Neural progenitor cell (in vitro differentiated cells): ENCODE results near the gene USP35. TPM values are rescaled to one million over a fixed set of nuclear protein-coding genes. Genes with fewer than 3 reads are reported as not detected.

Source experiments
- DNase-seq: peaks from one replicate; pipeline ENCODE4 v3.0.0-alpha.2; 2016; ENCODE audit warnings: low spot score
- H2AFZ ChIP-seq: fragments of 200-600 bp; sonication (generic); replicated peaks from 2 replicates; pipeline ENCODE4 v1.6.1; 2016; ENCODE audit warnings: antibody characterized with exemption
- H3F3A ChIP-seq: fragments of 200-600 bp; sonication (generic); 2 replicates; pipeline ENCODE4 v1.6.1; 2016; ENCODE audit warnings: antibody characterized with exemption, low read depth
- H3K27ac ChIP-seq: fragments of 200-600 bp; sonication (generic); 2 replicates; pipeline ENCODE4 v1.5.1; 2016; ENCODE audit warnings: mild to moderate bottlenecking
- H3K27me3 ChIP-seq: fragments of 200-600 bp; sonication (generic); 2 replicates; pipeline ENCODE4 v1.6.1; 2016; ENCODE audit warnings: mild to moderate bottlenecking, moderate library complexity
- H3K36me3 ChIP-seq: fragments of 200-600 bp; sonication (generic); 2 replicates; pipeline ENCODE4 v1.5.1; 2016
- H3K4me1 ChIP-seq: fragments of 200-600 bp; sonication (generic); 2 replicates; pipeline ENCODE4 v1.6.1; 2016; ENCODE audit warnings: mixed run types
- H3K4me2 ChIP-seq: fragments of 200-600 bp; sonication (generic); 2 replicates; pipeline ENCODE4 v1.6.1; 2016
- H3K4me3 ChIP-seq: fragments of 200-600 bp; sonication (generic); 2 replicates; pipeline ENCODE4 v1.5.1; 2016
- H3K79me2 ChIP-seq: fragments of 200-600 bp; sonication (generic); 2 replicates; pipeline ENCODE4 v1.6.1; 2016; ENCODE audit warnings: low read depth
- H3K9ac ChIP-seq: fragments of 200-600 bp; sonication (generic); 2 replicates; pipeline ENCODE4 v1.6.1; 2016
- H3K9me3 ChIP-seq: fragments of 200-600 bp; sonication (generic); 2 replicates; pipeline ENCODE4 v1.5.1; 2016; ENCODE audit warnings: low read depth
- H4K20me1 ChIP-seq: fragments of 200-600 bp; sonication (generic); 2 replicates; pipeline ENCODE4 v1.6.1; 2016; ENCODE audit warnings: low read depth
- H3K27ac Mint-ChIP-seq: 3 replicates; pipeline ENCODE4 v1.8.0; 2021; ENCODE audit warnings: mixed read lengths
- H3K27me3 Mint-ChIP-seq: 2 replicates; pipeline ENCODE4 v1.8.0; 2022; ENCODE audit warnings: low read depth, mild to moderate bottlenecking, inconsistent platforms, moderate library complexity, mixed read lengths; ENCODE audit not compliant: insufficient read depth
- H3K36me3 Mint-ChIP-seq: 3 replicates; pipeline ENCODE4 v1.8.0; 2021; ENCODE audit warnings: mixed read lengths
- H3K4me1 Mint-ChIP-seq: 3 replicates; pipeline ENCODE4 v1.8.0; 2021; ENCODE audit warnings: mixed read lengths
- H3K4me3 Mint-ChIP-seq: 3 replicates; pipeline ENCODE4 v1.8.0; 2021; ENCODE audit warnings: mild to moderate bottlenecking, moderate library complexity, mixed read lengths
- H3K9me3 Mint-ChIP-seq: 3 replicates; pipeline ENCODE4 v1.8.0; 2020; ENCODE audit warnings: mixed read lengths
- EZH2 ChIP-seq: fragments of 200-600 bp; sonication (generic); IDR thresholded peaks from 2 replicates; pipeline ENCODE4 v1.6.1; 2017; ENCODE audit warnings: antibody characterized with exemption, mild to moderate bottlenecking, moderate library complexity
- EZH2phosphoT487 ChIP-seq: fragments of 200-600 bp; sonication (generic); IDR thresholded peaks from 2 replicates; pipeline ENCODE4 v1.6.1; 2017; ENCODE audit warnings: antibody characterized with exemption
- total RNA-seq: library from RNA; depleted of rRNA; stranded (reverse); fragments of >200 nt; gene quantifications from 2 replicates; pipeline ENCODE4 v1.2.3, GENCODE V29; 2015; ENCODE audit warnings: low replicate concordance
- TF ChIP-seq, protein P1 (sequence below): fragments of 200-600 bp; sonication (generic); IDR thresholded peaks from 2 replicates; pipeline ENCODE4 v1.5.1; 2017; ENCODE audit warnings: antibody characterized with exemption, mild to moderate bottlenecking

The USP35 gene
- total RNA-seq, 1 donor from 2014 or later = 4.2 TPM

DNA sequence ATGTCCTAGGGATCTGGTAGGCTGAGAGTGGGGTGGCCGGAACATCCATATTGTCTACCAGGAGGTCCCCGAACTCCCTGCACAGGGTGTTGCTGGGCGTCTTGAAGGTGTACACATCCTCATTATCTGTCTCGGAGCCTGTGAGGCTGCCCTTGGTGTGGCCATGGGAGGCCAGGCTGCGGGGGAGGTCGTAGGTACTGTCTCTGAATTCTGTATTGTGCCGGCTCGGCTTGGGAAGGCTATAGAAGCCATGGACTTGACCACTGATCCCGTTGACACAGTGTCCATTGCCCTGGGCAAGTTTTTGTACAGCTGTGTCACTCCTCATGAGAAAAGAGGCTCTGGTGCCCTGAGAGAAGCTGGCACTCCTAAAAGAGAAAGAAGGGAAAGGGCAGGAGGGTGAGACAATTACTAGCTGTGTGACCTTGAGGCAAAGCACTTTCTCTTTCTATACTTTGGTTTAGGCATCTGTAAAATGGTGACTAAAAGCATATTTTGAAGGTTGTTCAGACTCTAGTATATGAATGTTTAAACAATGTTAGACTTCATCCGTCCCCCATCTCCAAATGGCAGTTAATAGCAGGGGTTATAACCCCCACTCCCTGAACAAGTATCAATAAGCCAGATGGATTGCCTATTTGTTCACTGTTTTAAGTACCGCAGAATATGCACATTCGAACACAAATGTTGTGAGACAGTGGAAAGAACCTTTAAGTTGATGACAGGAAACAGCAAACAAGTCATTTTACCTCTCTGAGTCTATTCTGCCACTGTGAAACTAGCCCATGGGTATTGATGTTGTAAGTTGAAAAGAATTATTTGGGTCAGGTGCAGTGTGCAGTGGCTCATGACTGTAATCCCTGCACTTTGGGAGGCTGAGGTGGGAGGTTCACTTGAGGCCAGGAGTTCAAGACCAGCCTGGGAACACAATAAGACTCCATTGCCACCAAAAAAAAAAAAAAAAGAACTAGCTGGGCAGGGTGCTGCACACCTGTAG is 38.3 kb downstream of the USP35 start:
- DNase-seq = no peak
- Histone ChIP-seq H3K4me1 (no peaks in the 10 kb centered on the region), H3K9ac (no peak overlapping the region), H3K4me2 (no peak overlapping the region), H3K27ac (no peak overlapping the region), H3K4me3 (no peak overlapping the region), H3K36me3 (no peaks in the 10 kb centered on the region), H3K9me3 (no peaks in the 10 kb centered on the region), H4K20me1 (no peaks in the 10 kb centered on the region), H3F3A (no peaks in the 10 kb centered on the region), H2AFZ (no peak overlapping the region), H3K79me2 (no peaks in the 10 kb centered on the region), H3K27me3 (no peaks in the 10 kb centered on the region)
- H3K4me1 Mint-ChIP-seq = no peaks in the 10 kb centered on the region
- no peaks in the 10 kb centered on the region for H3K27me3 Mint-ChIP-seq
- H3K36me3 Mint-ChIP-seq = peaks cover 15% of the 10 kb centered on the region
- H3K4me3 Mint-ChIP-seq = no peak overlapping the region
- TF ChIP-seq EZH2 = no peak
- TF ChIP-seq, protein P1, sequence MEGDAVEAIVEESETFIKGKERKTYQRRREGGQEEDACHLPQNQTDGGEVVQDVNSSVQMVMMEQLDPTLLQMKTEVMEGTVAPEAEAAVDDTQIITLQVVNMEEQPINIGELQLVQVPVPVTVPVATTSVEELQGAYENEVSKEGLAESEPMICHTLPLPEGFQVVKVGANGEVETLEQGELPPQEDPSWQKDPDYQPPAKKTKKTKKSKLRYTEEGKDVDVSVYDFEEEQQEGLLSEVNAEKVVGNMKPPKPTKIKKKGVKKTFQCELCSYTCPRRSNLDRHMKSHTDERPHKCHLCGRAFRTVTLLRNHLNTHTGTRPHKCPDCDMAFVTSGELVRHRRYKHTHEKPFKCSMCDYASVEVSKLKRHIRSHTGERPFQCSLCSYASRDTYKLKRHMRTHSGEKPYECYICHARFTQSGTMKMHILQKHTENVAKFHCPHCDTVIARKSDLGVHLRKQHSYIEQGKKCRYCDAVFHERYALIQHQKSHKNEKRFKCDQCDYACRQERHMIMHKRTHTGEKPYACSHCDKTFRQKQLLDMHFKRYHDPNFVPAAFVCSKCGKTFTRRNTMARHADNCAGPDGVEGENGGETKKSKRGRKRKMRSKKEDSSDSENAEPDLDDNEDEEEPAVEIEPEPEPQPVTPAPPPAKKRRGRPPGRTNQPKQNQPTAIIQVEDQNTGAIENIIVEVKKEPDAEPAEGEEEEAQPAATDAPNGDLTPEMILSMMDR = no peak
- H3K27ac Mint-ChIP-seq = no peak overlapping the region
- H3K9me3 Mint-ChIP-seq = no peaks in the 10 kb centered on the region

DNA sequence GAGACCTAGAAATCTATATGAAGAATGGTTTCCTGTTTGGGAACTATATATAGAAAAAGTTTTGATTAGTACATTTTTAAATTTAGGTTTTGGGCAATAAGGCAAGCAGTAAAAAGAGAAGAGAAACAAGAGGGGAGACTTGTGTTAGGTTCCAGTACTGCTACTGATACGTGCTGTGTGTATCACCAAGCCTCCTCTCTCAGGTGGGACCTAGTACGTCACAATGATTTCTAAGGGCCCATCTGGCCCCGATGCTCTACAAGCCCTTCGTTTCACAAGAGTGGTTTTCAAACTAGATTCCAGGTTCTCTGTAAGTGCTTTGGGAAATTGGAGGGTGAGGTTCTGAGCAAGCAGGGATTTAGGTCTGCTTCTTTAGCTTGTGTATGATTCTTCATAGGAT is 39.2 kb downstream of the USP35 start:
- H3K9ac ChIP-seq = no peak overlapping the region
- Mint-ChIP-seq H3K36me3 (peaks cover 15% of the 10 kb centered on the region), H3K4me3 (no peak overlapping the region), H3K27ac (no peak overlapping the region), H3K4me1 (no peaks in the 10 kb centered on the region), H3K27me3 (no peaks in the 10 kb centered on the region), H3K9me3 (no peaks in the 10 kb centered on the region)
- no peak overlapping the region for H3K4me2 ChIP-seq
- H3K27ac ChIP-seq = no peak overlapping the region
- no peaks in the 10 kb centered on the region for H3K79me2 ChIP-seq
- H3K4me3 ChIP-seq = no peak overlapping the region
- H3K9me3 ChIP-seq = no peaks in the 10 kb centered on the region
- H3K27me3 ChIP-seq = no peaks in the 10 kb centered on the region
- TF ChIP-seq, protein P1 = no peak
- TF ChIP-seq EZH2 (no peak), EZH2phosphoT487 (no peak)
- H3K36me3 ChIP-seq = no peaks in the 10 kb centered on the region
- no peak overlapping the region for H2AFZ ChIP-seq
- no peaks in the 10 kb centered on the region for H4K20me1 ChIP-seq
- H3K4me1 ChIP-seq = no peaks in the 10 kb centered on the region
- no peak for DNase-seq
- H3F3A ChIP-seq = no peaks in the 10 kb centered on the region

DNA sequence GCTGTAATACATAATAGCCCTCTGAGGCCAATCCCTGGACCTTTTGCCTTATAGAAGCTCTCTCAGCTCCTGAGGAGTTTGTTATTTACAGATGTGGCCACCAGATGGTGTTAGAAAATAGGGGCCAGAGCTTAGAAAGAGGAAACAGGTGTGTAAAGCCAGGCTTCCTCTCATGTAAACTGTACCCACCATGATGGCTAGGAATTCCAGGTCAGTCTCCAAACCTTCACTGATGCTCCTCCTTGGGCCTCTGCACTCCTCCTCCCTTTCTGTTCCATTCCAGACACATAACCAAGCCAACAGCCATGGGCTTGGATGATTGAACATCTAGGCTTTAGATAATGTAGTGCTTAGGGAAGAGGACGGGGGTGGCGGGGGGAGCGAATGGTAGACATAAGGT is 39.7 kb downstream of the USP35 start:
- no peaks in the 10 kb centered on the region for H3K36me3 ChIP-seq
- no peak overlapping the region for H3K4me3 Mint-ChIP-seq
- no peaks in the 10 kb centered on the region for H3F3A ChIP-seq
- no peaks in the 10 kb centered on the region for H3K4me1 Mint-ChIP-seq
- H3K27me3 ChIP-seq = no peaks in the 10 kb centered on the region
- TF ChIP-seq, protein P1 = peak; percentile 69
- no peak for TF ChIP-seq EZH2phosphoT487
- TF ChIP-seq EZH2 = no peak
- no peaks in the 10 kb centered on the region for H3K27me3 Mint-ChIP-seq
- no peak overlapping the region for H3K27ac ChIP-seq
- no peak overlapping the region for H3K9ac ChIP-seq
- H3K9me3 ChIP-seq = no peaks in the 10 kb centered on the region
- no peak overlapping the region for H3K4me2 ChIP-seq
- H3K4me1 ChIP-seq = no peaks in the 10 kb centered on the region
- H3K27ac Mint-ChIP-seq = no peak overlapping the region
- no peaks in the 10 kb centered on the region for H3K9me3 Mint-ChIP-seq
- no peak overlapping the region for H3K4me3 ChIP-seq
- no peaks in the 10 kb centered on the region for H3K79me2 ChIP-seq
- peaks cover 14% of the 10 kb centered on the region for H3K36me3 Mint-ChIP-seq
- no peak overlapping the region for H2AFZ ChIP-seq
- peak; percentile 69 for DNase-seq
- H4K20me1 ChIP-seq = no peaks in the 10 kb centered on the region
